HuH-7 (cell line): ENCODE results near the gene HMGN3.

ENCODE experiments used
- DNase-seq: peaks from one replicate; pipeline ENCODE4 v3.0.0; 2011; ENCODE audit warnings: low spot score

HMGN3 gene

GRCh38 chr6:79184641-79185040 lies 49.8 kb downstream of the HMGN3 start:
- no peak for DNase-seq

DNA sequence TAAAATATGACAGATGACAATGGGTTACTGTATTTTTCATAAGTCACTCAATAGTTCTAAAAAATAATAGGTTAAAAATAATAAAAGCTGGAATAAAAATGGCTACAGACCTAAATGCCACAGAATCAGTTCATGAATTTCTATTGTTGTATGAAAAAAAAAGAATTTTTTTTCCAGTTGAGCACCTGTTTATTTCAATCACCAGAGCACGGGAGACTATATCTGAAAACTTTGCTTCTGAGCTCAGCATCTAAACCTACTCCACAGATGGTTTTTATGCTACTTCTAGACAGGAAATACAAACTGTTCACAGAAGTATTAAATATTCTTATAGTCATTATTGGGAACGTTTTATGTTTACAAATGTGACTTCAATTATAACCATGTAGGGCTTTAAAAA lies 50.4 kb downstream of the HMGN3 start:
- no peak for DNase-seq

DNA sequence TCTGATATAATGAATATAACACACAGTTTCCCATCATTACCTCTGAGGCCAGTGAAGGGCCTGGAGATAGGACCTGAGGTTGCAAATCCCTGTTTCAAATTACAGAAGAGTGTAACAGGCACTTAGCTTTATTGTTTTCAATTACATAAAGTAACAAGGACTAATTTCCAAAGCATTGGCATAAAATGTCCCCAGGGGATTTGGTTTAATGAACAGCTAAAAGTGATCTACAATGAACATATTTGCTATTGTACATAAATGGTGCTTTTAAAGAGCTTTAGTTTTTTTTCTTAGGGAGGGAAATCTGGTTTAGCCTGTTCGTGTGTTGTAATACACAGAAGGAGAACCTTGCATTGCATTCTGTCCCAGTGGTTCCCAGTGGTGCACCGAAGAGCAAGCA lies 54.4 kb downstream of the HMGN3 start:
- DNase-seq, result no peak

DNA sequence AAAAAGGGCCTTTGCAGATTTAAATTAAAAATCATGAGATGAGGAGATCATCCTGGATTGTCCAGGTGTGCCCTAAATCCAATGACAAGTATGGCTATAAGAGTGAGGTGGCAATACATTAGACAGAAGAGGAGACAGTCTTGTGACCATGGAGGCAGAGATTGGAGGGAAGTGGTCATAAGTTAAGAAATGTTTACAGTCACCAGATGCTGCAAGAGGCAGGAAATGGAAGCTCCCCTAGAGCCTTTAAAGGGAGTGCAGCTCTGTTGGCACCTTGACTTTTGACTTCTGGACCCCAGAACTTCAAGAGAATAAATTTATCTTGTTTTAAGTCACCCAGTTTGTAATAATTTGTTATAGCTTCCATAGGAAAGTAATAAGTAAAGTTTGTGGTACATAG lies 61.1 kb downstream of the HMGN3 start:
- no peak for DNase-seq

DNA sequence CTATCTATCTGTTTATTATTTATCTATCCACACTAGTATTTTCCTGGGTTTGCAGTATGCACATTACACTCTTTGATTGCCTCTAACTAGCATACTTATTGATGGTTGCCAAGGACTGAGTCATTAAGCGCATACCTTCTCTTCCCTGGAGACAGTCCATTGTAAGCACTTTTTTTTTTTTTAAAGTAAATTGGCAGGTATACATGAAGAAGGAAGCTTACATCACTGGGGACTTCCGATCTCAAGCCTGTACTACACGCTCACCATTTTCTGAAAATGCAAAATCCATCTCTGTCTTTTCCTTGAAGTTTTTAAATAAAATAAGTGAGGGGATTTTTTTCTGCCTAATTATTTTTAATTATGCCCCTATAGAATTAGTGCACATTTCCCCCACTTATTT lies 63.5 kb downstream of the HMGN3 start:
- no peak for DNase-seq

- no peak for DNase-seq
Measured at GRCh38 chr6:79170431-79170830, 64.1 kb downstream of the HMGN3 start.

GRCh38 chr6:79168695-79168980 lies 65.8 kb downstream of the HMGN3 start:
- DNase-seq, result no peak

DNA sequence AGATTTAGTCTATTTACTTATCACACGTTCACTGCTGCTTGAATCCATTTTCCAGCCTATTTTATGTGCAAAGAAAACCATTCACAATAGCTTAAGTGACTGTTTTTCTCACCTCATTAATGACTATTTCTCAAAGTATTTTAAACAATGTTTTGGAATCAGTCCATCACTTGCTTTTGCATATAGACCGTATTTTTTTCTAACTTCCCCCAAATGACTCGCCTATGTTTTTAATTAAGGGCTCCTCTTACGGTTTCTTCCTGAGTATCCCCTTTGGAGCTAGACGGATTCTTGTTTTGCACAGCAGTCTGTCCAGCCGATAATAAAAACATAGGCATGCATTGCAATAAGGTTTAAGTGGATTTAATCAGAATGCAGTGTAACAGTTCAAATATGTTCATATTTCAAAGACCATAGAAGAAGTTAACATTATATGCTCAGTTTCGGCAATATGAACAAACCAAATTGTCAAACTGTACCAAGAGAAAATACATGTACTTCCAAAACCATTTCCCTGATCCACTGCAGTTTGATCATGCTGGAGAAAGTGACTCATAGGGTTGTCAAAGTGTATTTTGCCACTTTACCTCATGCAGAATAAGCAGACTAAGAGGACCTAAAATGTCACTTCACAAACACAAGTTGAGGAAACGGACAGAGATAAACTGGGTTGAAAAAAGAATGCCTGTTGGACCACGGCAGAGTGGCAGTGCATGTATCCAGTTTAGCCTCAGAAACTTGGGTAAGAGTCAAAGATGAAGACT lies 66.4 kb downstream of the HMGN3 start:
- DNase-seq, result no peak

GRCh38 chr6:79159846-79160245 lies 74.6 kb downstream of the HMGN3 start:
- DNase-seq, result no peak

DNA sequence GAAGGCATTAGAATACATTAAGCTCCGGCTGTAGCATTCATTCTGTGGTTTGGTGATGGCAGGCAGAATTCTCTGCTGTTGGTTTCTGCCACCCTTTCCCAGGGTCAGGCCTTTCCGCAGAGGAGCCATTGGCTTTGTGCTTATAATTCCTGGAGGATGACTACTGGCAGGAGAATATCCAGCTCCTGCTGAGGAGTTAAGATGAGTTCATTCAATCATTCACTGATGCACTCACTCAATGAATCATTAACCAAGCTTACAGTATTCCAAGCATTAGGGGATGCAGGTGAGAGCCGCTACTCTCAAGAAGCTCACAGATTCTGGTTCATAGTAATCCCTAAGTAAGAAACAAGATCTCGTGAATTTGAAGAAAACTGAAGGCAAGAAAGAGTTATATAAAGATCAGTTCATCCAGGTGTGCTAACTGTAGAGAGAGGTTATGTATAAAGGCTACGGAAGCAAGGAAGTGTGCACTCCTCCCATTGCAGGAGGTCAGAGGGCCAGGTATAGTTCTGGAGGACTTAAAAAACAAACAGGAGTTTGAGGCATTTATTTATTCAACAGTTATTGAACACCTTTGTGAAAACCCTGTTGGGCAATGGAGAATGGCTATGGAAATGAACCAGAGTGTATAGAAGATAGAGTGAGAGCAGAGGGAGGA lies 75.5 kb downstream of the HMGN3 start:
- DNase-seq, result peak; percentile 8

DNA sequence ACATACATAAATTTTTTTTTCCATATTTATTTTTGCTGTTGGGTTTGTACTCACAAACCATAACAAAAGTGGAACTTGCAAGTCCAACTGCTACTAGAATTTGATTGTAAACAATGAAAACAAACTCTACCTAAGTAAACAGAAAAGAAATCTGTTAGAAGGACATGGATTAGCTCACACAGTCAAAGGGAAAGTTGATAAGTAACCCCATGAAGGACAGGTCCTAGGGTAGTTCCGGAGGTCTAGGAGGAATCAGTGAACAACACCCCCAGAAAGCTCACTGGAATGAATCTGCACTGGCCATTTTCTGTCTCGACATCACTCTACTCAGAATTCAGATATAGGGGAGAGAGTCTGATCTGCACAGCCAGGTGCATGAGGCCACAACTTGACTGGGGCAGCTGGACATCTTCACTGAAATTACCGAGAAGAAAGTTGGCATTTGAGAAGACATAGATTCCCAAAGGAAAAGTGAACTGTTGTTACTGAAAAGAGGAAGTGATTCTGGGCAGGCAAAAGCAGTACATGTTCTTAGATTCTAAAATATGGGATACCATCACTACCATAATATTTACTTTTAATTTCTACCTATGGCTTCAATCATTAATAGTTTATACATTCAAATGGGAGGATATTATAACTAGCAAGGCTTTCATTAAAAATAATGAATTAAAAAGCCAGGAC lies 76.4 kb downstream of the HMGN3 start:
- DNase-seq, result no peak

- DNase-seq, result no peak
Measured at GRCh38 chr6:79152269-79152737, 82.2 kb downstream of the HMGN3 start.
